ENCODE data around the gene VAV2.
"Not testable (repeated sequence)": the region's sequence is repeated elsewhere in the genome, so short reads cannot be mapped to it uniquely, and the experiment has no call there.

VAV2 gene

GRCh38 chr9:133760713-133761290, 231.3 kb downstream of the VAV2 start:
- DNase-seq: no peak

- peak; percentile 28 for DNase-seq
Measured at GRCh38 chr9:133759946-133760345, 232.2 kb downstream of the VAV2 start.

DNA sequence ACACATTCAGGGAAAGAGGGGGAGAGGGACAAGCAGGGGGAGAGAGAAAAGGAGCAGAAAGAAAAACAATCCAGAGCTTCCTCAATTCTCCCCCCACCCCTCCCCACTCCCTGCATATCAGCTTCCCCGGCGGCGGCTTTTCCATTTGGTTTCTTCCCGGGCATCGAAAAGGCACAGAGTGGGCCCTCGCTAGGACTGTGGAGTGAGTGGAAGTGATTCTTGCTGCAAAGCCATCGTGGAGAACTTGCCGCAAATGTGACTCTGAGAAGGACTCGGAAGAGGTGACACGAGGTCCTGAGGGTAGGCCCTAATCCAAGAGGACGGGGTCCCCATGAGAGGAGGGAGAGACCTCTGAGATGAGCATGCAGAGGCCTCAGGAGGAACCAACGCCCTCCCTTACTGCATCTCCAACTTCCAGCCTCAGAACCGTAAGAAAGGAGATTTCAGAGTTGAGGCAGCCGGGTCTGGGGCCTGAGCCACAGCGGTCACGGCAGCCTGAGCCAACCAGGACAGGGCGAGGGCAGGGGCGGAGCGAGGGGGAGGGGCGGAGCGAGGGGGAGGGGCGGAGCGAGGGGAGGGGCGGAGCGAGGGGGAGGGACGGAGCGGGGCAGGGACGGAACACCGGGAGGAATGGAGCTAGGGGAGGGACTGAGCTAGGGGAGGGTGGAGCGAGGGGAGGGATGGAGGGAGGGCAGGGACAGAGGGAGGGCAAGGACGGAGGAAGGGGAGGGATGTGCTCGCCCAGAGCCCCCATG, 232.8 kb downstream of the VAV2 start:
- DNase-seq: peak; percentile 18

- DNase-seq: no peak
Measured at GRCh38 chr9:133758228-133758627, 233.9 kb downstream of the VAV2 start.

GRCh38 chr9:133754688-133755227, 237.4 kb downstream of the VAV2 start:
- DNase-seq: peak; percentile 22

- no peak for DNase-seq
Measured at GRCh38 chr9:133754187-133754586, 237.9 kb downstream of the VAV2 start.

DNA sequence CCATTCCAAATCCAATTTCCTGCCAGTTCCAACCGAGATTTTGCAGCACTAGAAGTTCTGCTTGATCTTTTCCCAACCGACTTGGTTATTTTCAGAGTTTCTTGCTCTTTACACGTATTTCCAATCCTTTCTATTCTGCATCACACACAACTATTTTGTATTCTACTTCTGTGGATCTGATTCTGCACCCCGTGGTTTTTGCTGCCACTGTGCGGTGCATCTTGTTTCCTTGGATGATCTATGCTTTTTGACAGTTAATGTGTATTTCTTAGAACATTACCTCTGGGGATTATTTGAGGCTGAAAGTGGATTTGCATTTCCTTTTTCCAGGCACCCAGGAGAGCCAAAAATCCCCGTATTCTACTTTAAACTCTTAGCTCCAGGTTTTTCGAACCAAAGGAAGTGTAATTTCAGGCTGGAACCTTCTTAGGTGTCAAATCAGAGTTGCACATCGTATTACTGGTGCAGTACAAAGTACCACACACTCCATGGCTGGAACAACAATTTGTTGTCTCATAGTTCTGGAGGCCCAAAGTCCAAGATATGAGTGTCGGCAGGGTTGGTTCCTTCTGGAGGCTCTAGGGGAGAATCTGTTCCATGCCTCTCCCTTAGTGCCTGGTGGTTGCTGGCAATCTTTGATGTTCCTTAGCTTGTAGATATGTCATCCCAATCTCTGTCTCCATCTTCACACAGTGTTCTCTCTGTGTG, 239.2 kb downstream of the VAV2 start:
- no peak for DNase-seq

DNA sequence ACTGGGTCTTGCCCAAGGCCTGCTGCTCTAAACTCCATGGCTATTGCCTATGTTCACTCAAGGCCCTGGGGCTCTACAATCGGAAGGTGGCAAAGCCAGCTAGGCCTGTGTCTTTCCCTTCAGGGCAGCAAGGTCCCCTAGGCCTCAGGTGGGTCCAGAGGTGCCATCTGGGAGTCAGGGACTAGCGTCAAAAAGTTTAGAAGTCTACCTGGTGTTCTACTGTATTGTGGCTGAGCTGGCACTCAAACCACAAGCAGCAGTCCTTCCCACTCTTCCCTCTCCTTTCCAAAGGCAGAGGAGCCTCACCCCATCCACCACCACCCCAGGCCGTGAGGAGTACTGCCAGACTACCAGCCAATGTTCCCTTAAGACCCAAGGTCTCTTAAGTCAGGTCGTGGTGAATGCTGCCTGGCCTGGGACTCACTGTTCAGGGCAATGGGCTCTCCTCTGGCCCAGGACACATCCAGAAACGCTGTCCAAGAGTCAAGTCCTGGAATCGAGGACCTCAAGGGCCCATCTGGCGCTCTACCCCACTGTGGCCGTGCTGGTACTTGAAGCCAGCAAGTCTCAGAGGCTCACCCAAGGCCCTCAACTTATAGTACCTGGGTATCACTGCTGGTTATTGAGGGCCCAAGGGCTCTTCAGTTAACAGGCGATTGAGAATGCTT, 241.0 kb downstream of the VAV2 start:
- DNase-seq: no peak

GRCh38 chr9:133747309-133747708, 244.8 kb downstream of the VAV2 start:
- no peak for DNase-seq

GRCh38 chr9:133744528-133744927, 247.6 kb downstream of the VAV2 start:
- not testable (repeated sequence) for DNase-seq

GRCh38 chr9:133742849-133743444, 249.2 kb downstream of the VAV2 start:
- DNase-seq: peak; percentile 93

- no peak for DNase-seq
Measured at GRCh38 chr9:133742251-133742650, 249.9 kb downstream of the VAV2 start.

DNA sequence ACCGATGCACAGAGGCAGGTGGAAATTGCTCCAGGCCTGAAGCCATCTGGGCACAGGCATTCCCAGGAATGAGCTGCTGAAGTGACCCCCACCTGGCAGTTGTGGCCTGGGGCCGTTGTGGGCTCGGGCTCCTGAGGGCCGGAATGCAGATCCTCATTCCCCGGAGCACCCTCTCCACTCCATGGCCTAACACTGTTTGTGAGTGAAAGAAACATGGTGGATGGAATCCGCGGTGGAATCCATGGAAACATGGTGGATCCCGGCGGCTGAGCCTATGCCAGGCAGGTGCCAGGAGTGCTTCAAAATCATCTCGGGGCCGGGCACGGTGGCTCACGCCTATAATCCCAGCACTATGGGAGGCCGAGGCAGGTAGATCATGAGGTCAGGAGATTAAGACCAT, 250.4 kb downstream of the VAV2 start:
- no peak for DNase-seq

DNA sequence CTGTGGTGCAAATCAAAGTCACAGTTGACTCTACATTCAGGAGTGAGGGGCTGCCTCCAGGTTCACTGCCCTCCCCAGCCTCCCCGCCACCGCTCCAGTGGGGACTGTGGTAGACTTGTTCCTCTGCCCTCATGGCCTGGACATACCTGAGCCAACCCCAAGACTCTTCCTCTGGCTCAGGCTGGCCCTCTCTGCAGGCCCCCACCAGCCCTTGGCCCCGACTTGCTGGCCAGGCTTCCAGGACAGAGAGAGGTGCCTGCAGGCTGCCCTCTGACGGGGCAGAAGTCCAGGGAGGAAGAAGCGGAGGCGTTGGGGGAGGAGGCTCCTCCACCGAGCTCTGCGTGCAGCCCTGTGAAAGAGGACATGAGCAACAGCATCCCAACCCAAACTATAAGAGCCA, 251.2 kb downstream of the VAV2 start:
- DNase-seq: no peak

DNA sequence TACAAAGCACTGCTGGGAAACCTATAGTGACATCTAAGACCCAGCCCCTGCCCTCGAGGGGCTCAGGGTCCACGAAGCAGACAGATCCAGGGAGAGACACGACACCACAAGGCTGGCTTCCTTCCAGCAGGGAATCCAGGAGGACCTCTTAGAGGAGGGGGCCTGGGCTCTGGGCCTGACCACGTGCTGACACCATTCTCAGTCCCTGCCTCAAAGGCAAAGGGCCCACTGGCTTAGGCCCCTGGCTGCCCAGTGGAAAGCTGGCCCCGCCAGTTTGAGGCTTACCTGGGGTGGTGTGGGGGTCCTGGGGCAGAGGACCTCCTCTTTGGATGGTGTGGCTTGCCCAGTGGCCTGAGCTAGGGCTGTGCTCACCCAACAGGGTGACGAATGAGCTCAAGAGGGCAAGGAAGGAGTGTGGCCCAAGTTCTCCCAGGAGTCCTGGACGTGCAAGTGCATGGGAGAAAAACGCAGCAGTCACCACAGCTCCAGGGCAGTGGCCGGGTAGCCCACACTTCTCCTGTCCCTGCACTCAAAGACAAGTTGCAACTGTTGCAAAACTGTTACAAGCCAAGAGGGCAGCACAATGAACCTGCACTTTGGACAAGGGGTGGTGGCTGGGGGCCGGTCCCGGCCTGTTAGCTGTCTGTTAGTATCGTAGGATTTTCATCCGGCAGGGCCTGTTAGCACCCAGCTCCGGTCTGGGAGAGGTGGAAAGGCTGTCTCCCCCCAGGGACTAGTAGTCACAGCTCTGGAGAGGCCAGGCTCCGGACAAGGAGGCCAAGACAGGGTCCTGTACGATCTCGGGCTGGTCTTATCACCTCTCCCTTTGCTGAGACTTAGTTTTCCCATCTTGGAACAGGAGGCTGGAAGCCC, 252.5 kb downstream of the VAV2 start:
- DNase-seq: peak; percentile 36

DNA sequence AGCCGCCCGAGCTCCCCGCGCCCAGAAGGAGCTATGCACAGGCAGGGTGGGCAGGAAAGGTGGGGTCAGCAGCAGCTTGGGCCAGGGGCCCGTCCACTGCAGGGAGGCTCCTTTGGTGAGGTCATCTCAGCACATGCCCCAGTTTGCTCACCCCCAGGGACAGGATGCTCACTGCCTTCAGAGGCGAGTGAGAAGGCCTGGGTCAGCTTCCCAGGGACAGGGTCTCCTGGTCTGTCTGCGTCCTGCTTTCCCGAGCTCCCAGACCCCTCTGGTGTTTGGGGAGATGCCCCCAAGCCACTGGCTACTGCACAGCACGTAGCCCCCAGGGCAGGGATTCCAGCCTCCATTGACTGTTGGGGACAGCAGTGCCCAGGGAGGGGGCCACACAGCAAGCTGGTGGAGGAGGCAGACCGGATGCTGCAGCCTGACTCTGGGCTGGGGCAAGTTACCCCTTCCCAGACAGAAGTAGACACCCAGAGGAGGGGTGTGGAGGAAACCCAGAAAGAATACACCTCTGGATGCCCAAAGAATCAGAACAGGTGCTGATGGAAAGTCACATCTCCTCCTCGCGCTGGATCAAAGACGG, 253.4 kb downstream of the VAV2 start:
- no peak for DNase-seq

GRCh38 chr9:133737774-133738639, 254.1 kb downstream of the VAV2 start, which contains the start of gene SARDH:
TSS of gene SARDH (minus strand) at chr9:133738352. CDS start at chr9:133734173, 4,179 bp downstream.
- peak; percentile 72 for DNase-seq

DNA sequence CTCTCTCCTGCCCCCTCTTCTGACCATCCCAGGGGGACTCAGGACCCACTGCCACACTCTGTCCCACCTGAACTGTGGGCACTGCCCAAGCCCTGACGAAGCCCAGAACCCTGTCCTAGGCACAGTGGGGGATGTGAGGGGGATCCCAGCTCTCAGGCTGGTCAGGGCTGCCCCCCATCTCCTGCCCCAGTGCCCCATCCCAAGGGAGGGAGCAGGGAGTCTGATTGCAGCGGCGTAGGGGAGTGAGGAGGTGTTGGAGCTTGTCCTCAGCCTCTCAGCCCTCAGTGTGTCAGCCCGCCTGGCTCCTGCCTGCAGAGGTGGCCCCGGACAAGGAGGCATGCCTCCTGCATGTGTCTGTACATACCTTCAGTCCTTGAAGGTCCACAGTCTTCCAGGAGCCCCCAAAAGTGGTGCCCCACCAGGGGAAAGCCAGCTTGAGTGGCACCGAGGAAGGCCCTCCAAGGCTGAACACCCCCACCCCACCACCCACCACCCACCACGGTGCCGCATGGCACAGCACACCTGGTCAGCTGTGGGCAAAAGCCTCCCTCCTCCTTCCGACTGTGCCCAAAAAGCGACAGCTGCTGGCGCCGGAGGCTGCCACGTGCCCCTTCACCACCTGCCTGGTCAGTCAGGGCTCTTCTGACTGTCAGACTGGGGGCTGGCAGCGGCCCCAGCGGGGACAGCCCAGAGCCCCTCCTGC, 254.9 kb downstream of the VAV2 start:
- peak; percentile 47 for DNase-seq

DNA sequence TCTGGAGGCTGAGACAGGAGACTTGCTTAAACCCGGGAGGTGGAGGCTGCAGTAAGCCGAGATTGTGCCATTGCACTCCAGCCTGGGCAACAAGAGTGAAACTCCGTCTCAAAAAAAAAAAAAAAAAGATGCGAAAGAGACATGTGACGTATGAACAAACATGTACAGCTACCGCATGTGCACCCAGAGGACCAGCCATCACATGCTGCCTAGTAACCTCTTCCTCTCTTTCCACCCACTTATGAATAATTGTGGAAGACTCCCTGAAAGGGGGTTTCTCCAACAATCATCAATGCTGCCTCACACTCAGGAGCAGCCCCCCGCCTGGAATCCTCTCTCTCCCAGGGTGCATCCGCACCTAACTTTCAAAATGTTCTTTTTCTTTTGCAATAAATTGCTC, 256.2 kb downstream of the VAV2 start:
- DNase-seq: peak; percentile 17

DNA sequence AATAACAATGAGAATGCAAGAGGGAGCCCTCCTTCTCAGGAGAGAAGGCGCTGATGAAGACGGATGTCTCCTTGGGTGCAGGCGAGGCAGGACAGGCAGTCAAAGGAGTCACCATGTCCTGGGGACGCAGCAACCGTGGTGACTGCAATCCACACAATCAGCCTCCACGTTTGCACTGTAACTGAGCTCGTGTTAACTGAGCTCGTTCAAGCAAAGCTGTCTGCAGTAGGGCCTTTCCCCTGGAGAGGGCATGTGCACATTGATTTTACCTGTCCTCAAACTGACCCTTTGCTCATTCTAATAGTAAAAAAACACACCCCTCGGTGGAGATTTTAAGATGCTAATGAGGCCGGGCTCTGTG, 256.7 kb downstream of the VAV2 start:
- peak; percentile 41 for DNase-seq

Measured in activated CD8-positive, alpha-beta memory T cell treated with anti-CD3 and anti-CD28 coated beads, Interleukin-2, amount 50 U/mL, for 48 hours (primary cell).